ENCODE measurements around the gene ZP3. TPM values are rescaled to one million over a fixed set of nuclear protein-coding genes. Genes with fewer than 3 reads are reported as not detected.
"Not testable (repeated sequence)": the region's sequence is repeated elsewhere in the genome, so short reads cannot be mapped to it uniquely, and the experiment has no call there.

ZP3 gene
- polyA plus RNA-seq, 1 of the 3 experiments (the other 2 are of a cell fraction) = 5.4 TPM

DNA sequence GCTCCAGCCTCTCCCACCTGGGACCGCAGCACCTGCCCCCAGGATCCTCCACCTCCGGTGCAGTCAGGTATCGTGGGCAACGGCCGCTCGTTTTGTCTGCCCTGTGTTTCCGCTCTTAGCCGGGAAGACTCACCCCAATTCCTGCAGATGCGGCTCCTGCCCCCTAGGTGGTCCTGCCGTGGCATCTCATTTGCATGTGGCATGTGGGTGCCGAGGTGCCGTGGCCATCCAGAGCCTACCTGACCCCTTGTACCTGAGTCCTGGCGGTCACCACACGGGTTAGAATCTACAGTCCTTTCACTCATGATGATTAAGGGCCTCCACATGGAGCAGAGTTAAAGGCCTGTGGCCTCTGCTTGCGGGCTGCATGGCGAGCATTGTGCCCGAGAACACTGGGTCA is 58.3 kb downstream of the ZP3 start:
- H3K36me3 ChIP-seq (replicated peaks in 1 of 2; ENCODE audit: control insufficient read depth in 1 of 2, insufficient read depth in 2 of 2, low read length in 1 of 2); H3K4me2 ChIP-seq; H2AFZ ChIP-seq (ENCODE audit: low read depth); H3K9ac ChIP-seq; POLR2A ChIA-PET; H3F3A ChIP-seq (replicated peaks; ENCODE audit: insufficient read depth); H3K27me3 ChIP-seq (ENCODE audit: insufficient read depth); CTCF ChIA-PET; H3K4me1 ChIP-seq (ENCODE audit: control insufficient read depth in 1 of 2, insufficient read depth in 2 of 2, low read depth in 1 of 2, low read length in 1 of 2); H3K27ac ChIP-seq (ENCODE audit: low read depth in 2 of 2, low read length in 1 of 2); DNase-seq; H3K79me2 ChIP-seq (ENCODE audit: insufficient read depth); H3K9me3 ChIP-seq; H4K20me1 ChIP-seq (ENCODE audit: insufficient read depth); H3K4me3 ChIP-seq (ENCODE audit: low read depth in 2 of 2, low read length in 1 of 2); H3K9me2 ChIP-seq: not testable (repeated sequence)
- 95% methylated on average over 16 of the region's 17 CpGs for WGBS (ENCODE audit: low lambda C conversion rate)

DNA sequence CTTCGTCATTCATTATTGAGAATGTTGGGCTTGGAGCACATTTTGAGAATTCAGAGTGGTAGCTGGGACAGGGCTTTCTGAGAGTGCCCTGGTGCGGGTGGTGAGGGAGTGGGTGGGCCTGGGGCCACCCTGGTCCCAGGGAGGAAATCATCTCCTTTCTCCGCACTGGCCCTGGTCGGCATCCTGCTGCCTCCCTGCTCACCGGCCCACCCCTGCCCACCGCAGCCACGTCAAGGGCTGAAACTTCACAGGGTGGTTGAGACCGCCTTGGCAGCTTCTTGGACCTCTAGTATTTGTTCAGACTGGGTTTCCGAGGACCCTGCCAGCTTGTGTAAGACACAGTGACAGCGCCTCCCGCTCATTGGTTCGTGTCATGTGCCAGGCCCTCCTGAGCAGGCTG is 59.7 kb downstream of the ZP3 start:
- H3K79me2 ChIP-seq (ENCODE audit: insufficient read depth); H3K4me2 ChIP-seq; H3K9me3 ChIP-seq; H3K9me2 ChIP-seq; CTCF ChIA-PET; H3F3A ChIP-seq (replicated peaks; ENCODE audit: insufficient read depth); H3K4me3 ChIP-seq (ENCODE audit: low read depth in 2 of 2, low read length in 1 of 2); H3K36me3 ChIP-seq (replicated peaks in 1 of 2; ENCODE audit: control insufficient read depth in 1 of 2, insufficient read depth in 2 of 2, low read length in 1 of 2); H3K4me1 ChIP-seq (ENCODE audit: control insufficient read depth in 1 of 2, insufficient read depth in 2 of 2, low read depth in 1 of 2, low read length in 1 of 2); DNase-seq; H2AFZ ChIP-seq (ENCODE audit: low read depth); H3K27ac ChIP-seq (ENCODE audit: low read depth in 2 of 2, low read length in 1 of 2); POLR2A ChIA-PET; H3K27me3 ChIP-seq (ENCODE audit: insufficient read depth); H4K20me1 ChIP-seq (ENCODE audit: insufficient read depth); H3K9ac ChIP-seq: not testable (repeated sequence)
- 80% methylated on average over 4 of the region's 12 CpGs for WGBS (ENCODE audit: low lambda C conversion rate)

DNA sequence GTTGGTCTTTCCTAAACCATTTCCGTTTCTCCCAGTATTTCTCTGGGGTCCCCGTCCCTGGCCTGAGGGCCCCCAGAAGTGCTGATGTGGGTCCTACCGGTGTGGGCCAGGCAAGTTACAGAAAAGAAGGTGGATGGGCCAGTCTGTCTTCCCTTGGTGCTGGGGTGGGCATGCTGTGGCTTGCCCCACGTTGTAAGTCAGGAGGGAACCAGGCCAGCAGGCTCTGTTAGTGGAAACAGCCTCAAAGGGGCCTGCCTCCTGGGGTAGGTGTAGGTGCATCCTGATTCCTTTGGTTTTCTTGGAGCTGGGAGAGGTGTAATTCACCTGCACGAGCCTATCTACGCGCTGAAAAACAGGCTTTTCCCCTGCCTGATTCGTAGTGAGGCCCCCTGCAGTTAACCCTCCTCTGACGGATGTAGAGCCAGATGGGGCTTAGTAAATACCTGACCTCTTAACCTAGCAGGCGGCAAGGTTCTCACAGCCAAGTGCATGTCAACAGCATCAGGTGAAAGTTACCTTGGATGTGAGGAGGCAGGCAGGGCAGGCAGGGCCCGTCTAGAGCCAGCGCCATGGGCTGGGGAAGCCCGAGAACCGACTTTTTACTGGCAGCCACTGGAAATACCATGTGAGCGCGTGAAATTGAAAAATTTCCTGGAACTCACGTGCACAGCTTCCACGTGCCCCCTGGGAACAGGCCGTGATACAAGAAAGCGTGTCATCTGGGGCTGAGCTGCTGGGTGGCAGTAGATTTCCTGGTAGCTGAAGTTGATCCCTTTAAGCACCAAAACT is 61.3 kb downstream of the ZP3 start:
- 20% methylated on average over 1 of the region's 20 CpGs for WGBS (ENCODE audit: low lambda C conversion rate)

DNA sequence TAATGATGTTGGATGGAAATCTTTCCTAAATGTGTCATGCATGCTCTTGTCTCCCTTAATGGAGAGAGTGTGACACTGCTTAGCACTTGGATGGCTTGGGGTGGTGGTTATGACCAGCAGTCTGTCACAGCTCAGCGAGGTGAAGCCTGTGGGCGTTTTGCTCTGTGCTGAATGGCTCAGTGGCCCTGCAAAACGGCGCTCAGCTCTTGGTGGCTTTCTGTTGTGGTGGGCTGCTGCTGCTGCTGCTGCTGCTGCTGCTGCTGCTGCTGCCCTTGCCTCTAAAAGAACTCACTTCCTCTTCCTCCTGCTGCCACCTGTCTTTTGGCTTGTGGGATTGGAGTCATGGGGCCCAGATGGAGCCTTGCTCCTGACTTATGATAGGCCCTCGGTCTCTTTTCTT is 61.9 kb downstream of the ZP3 start:
- DNase-seq; H3K9me2 ChIP-seq; H3K9me3 ChIP-seq; H3K27me3 ChIP-seq (ENCODE audit: insufficient read depth); H3K4me1 ChIP-seq (ENCODE audit: control insufficient read depth in 1 of 2, insufficient read depth in 2 of 2, low read depth in 1 of 2, low read length in 1 of 2); H3K9ac ChIP-seq; H3K27ac ChIP-seq (ENCODE audit: low read depth in 2 of 2, low read length in 1 of 2); H4K20me1 ChIP-seq (ENCODE audit: insufficient read depth); H3K36me3 ChIP-seq (replicated peaks in 1 of 2; ENCODE audit: control insufficient read depth in 1 of 2, insufficient read depth in 2 of 2, low read length in 1 of 2); H3K4me2 ChIP-seq; H3K79me2 ChIP-seq (ENCODE audit: insufficient read depth); H3F3A ChIP-seq (replicated peaks; ENCODE audit: insufficient read depth); H3K4me3 ChIP-seq (ENCODE audit: low read depth in 2 of 2, low read length in 1 of 2); POLR2A ChIA-PET; H2AFZ ChIP-seq (ENCODE audit: low read depth); CTCF ChIA-PET: not testable (repeated sequence)
- WGBS (ENCODE audit: low lambda C conversion rate) = no CpG with 5 or more reads among the region's 5 CpGs

More for the DNA sequence above, 61.3 kb downstream of the ZP3 start:
- H2AFZ ChIP-seq (ENCODE audit: low read depth); H3K4me2 ChIP-seq; H3K4me1 ChIP-seq (ENCODE audit: control insufficient read depth in 1 of 2, insufficient read depth in 2 of 2, low read depth in 1 of 2, low read length in 1 of 2); H3K27me3 ChIP-seq (ENCODE audit: insufficient read depth); H3F3A ChIP-seq (replicated peaks; ENCODE audit: insufficient read depth); H4K20me1 ChIP-seq (ENCODE audit: insufficient read depth); H3K36me3 ChIP-seq (replicated peaks in 1 of 2; ENCODE audit: control insufficient read depth in 1 of 2, insufficient read depth in 2 of 2, low read length in 1 of 2); H3K9ac ChIP-seq; H3K79me2 ChIP-seq (ENCODE audit: insufficient read depth); POLR2A ChIA-PET; H3K4me3 ChIP-seq (ENCODE audit: low read depth in 2 of 2, low read length in 1 of 2); H3K9me3 ChIP-seq; H3K9me2 ChIP-seq; CTCF ChIA-PET; DNase-seq; H3K27ac ChIP-seq (ENCODE audit: low read depth in 2 of 2, low read length in 1 of 2): not testable (repeated sequence)

DNA sequence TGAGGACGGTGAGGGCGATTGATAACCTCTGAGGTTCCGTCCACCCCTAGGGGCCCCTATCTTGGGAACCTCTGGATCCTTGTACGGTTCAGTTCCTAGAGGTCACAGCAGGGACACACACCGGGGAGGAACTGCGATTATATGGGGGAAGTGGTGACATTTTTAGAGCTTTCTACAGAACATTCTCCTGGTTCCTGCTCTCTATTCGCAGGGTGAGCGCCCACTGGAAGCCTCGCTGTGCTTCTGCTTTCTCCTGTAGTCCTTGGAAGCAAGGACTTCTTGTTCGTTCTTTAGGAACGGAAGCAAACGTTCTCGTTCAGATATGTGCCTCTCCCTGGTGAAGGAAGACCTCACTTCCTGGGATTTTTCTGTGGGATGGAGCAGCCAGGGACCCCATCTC is 63.2 kb downstream of the ZP3 start:
- POLR2A ChIA-PET = not testable (repeated sequence)
- WGBS (ENCODE audit: low lambda C conversion rate) = 100% methylated on average over 4 of the region's 13 CpGs

More for the DNA sequence above, 63.2 kb downstream of the ZP3 start:
- H3K4me3 ChIP-seq (ENCODE audit: low read depth in 2 of 2, low read length in 1 of 2); H3K27me3 ChIP-seq (ENCODE audit: insufficient read depth); H3K27ac ChIP-seq (ENCODE audit: low read depth in 2 of 2, low read length in 1 of 2); H3K9me3 ChIP-seq; CTCF ChIA-PET; H3K9me2 ChIP-seq; H4K20me1 ChIP-seq (ENCODE audit: insufficient read depth); H3K4me2 ChIP-seq; H3K4me1 ChIP-seq (ENCODE audit: control insufficient read depth in 1 of 2, insufficient read depth in 2 of 2, low read depth in 1 of 2, low read length in 1 of 2); H3K36me3 ChIP-seq (replicated peaks in 1 of 2; ENCODE audit: control insufficient read depth in 1 of 2, insufficient read depth in 2 of 2, low read length in 1 of 2); H2AFZ ChIP-seq (ENCODE audit: low read depth); H3F3A ChIP-seq (replicated peaks; ENCODE audit: insufficient read depth); H3K9ac ChIP-seq; H3K79me2 ChIP-seq (ENCODE audit: insufficient read depth); DNase-seq: not testable (repeated sequence)

Other genes with a start within 250 kb of the ZP3 start
- 2.5 and 2.7 TPM in 2 replicates for gene SRRM3, start 223.1 kb upstream of the ZP3 start, polyA plus RNA-seq (2012; rRNA removed)
- gene HSPB1, start 122.3 kb upstream of the ZP3 start, polyA plus RNA-seq (2012; rRNA removed) = 439 and 824 TPM in 2 replicates
- gene YWHAG, start 66.0 kb upstream of the ZP3 start, polyA plus RNA-seq (2012; rRNA removed) = 60.4 and 78.0 TPM in 2 replicates
- 1.6 and 2.0 TPM in 2 replicates for gene SSC4D, start 15.3 kb upstream of the ZP3 start, polyA plus RNA-seq (2012; rRNA removed)
- 6.7 and 7.6 TPM in 2 replicates for gene DTX2, start 36.8 kb downstream of the ZP3 start, polyA plus RNA-seq (2012; rRNA removed)
- gene UPK3B, start 85.6 kb downstream of the ZP3 start, polyA plus RNA-seq (2012; rRNA removed) = 0.11 TPM in 1 of 2 replicates, not detected in the other
- gene SPDYE16, start 118.3 kb downstream of the ZP3 start, polyA plus RNA-seq (2012; rRNA removed) = 0.10 TPM in 1 of 2 replicates, not detected in the other
- gene POMZP3, start 202.3 kb downstream of the ZP3 start, polyA plus RNA-seq (2012; rRNA removed) = 10.3 and 11.7 TPM in 2 replicates

Data from SK-N-SH (cell line).